GM10248 (cell line): ENCODE measurements around the gene PCDHGC3.

Experiments
- CTCF ChIA-PET: fragments of 300-600 bp; sonication (Branson Sonifier 250); formaldehyde crosslinking; extraction: SDS; loops from one replicate; lab custom pipeline; 2021; ENCODE audit warnings: antibody characterized with exemption; lab: Yijun Ruan, JAX
- POLR2A ChIA-PET: fragments of 350-650 bp; sonication (Branson Sonifier 250); formaldehyde crosslinking; extraction: SDS; loops from one replicate; lab custom pipeline; 2020; ENCODE audit warnings: antibody characterized with exemption; lab: Yijun Ruan, JAX
- DNase-seq: peaks from one replicate; pipeline ENCODE4 v3.0.0; 2012; ENCODE audit errors: extremely low spot score
- CTCF ChIP-seq: IDR thresholded peaks from 2 replicates; pipeline ENCODE4 v1.5.1; 2012; ENCODE audit warnings: mild to moderate bottlenecking, low read depth; ENCODE audit errors: extremely low read depth, missing control alignments, control extremely low read depth

The PCDHGC3 gene

GRCh38 chr5:141514330-141515133 is 38.8 kb downstream of the PCDHGC3 start:
- ChIA-PET CTCF (interaction anchor here (0.6 to 14.8 kb wide), 15 partner anchors 8 to 98 kb away, joined by 3 to 214 read pairs (median 26); partner anchors contain the start of genes PCDHGA10, PCDHGA11, PCDHGA12 and PCDHGB7), POLR2A (no interaction called here)
- no peak for TF ChIP-seq CTCF
- no peak for DNase-seq

- CTCF ChIA-PET: interaction anchor here (0.6 to 14.8 kb wide), 13 partner anchors 8 to 194 kb away, joined by 3 to 214 read pairs (median 11); partner anchors contain the start of genes PCDHGA10, PCDHGA11, PCDHGA12 and PCDHGB7
- POLR2A ChIA-PET: no interaction called here
Measured at GRCh38 chr5:141515141-141515540, 39.4 kb downstream of the PCDHGC3 start.

GRCh38 chr5:141515946-141516671 is 40.3 kb downstream of the PCDHGC3 start:
- CTCF ChIA-PET: interaction anchor here (0.9 to 14.8 kb wide), 12 partner anchors 7 to 195 kb away, joined by 3 to 214 read pairs (median 8); partner anchors contain the start of genes PCDHGA10, PCDHGA11, PCDHGB7 and TAF7
- TF ChIP-seq CTCF: no peak
- POLR2A ChIA-PET: no interaction called here
- DNase-seq: no peak

More at GRCh38 chr5:141515141-141515540, 39.4 kb downstream of the PCDHGC3 start:
- no peak for TF ChIP-seq CTCF
- DNase-seq: no peak

- TF ChIP-seq CTCF: no peak
- ChIA-PET CTCF (interaction anchor here (1.2 to 14.8 kb wide), 8 partner anchors 6 to 100 kb away, joined by 3 to 214 read pairs (median 10); partner anchors contain the start of genes PCDHGA10, PCDHGA11 and PCDHGB7), POLR2A (no interaction called here)
- DNase-seq: no peak
Measured at GRCh38 chr5:141516672-141517025, 40.9 kb downstream of the PCDHGC3 start.

- ChIA-PET POLR2A (no interaction called here), CTCF (interaction anchor here (1.2 to 14.8 kb wide), 6 partner anchors 6 to 101 kb away, joined by 3 to 214 read pairs (median 34); partner anchors contain the start of genes PCDHGA10, PCDHGA11 and PCDHGB7)
- no peak for TF ChIP-seq CTCF
- no peak for DNase-seq
Measured at GRCh38 chr5:141517312-141517711, 41.5 kb downstream of the PCDHGC3 start.
